Activated T-helper 1 cell treated with Interleukin-2 at 50 U/mL for 16 hours (primary cell): Measurements from ENCODE around the gene GALE.

Source experiments
- DNase-seq: peaks from one replicate; pipeline ENCODE4 v3.0.0-alpha.2; 2020; ENCODE audit warnings: low read depth

GALE gene

DNA sequence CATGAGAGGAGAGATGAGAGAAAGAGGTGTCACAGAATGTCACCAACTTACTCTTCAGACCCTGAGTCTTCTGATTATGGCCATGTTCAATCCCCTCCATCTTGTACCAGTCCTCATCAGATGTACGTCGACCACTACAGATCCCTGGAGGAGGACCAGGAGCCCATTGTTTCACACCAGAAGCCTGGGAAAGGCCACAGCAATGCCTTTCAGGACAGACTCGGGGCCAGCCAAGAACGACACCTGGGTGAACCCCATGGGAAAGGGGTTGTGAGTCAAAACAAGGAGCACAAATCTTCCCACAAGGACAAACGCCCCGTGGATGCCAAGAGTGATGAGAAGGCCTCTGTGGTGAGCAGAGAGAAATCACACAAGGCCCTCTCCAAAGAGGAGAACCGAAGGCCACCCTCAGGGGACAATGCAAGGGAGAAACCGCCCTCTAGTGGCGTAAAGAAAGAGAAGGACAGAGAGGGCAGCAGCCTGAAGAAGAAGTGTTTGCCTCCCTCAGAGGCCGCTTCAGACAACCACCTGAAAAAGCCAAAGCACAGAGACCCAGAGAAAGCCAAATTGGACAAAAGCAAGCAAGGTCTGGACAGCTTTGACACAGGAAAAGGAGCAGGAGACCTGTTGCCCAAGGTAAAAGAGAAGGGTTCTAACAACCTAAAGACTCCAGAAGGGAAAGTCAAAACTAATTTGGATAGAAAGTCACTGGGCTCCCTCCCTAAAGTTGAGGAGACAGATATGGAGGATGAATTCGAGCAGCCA, 49.3 kb downstream of the GALE start:
- DNase-seq, result no peak

DNA sequence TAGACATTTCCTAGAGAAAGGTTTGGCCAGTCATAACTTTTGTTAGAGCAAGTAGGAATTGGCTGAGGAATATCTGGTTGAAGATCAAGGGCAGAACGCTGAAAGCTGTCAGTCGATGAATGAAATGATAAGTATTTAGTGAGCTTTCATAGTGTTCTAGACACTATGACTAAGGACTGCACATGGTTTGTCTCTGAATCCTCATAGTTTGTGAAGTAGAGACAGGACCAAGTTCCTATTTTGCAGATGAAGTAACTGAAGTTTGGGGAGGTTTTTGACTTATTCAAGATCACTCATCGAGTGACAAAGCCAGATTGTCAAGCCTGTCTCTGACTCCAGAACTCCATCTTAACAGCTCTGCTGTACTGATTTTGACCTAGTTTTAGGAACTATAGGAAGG, 52.5 kb downstream of the GALE start:
- no peak for DNase-seq
